Neural progenitor cell (in vitro differentiated cells): ENCODE measurements around the gene MOV10L1.

Experiments
- CTCF ChIP-seq: fragments of 200-600 bp; sonication (generic); IDR thresholded peaks from 2 replicates; pipeline ENCODE4 v1.5.1; 2017; ENCODE audit warnings: antibody characterized with exemption, mild to moderate bottlenecking
- EZH2phosphoT487 ChIP-seq: fragments of 200-600 bp; sonication (generic); IDR thresholded peaks from 2 replicates; pipeline ENCODE4 v1.6.1; 2017; ENCODE audit warnings: antibody characterized with exemption

DNA sequence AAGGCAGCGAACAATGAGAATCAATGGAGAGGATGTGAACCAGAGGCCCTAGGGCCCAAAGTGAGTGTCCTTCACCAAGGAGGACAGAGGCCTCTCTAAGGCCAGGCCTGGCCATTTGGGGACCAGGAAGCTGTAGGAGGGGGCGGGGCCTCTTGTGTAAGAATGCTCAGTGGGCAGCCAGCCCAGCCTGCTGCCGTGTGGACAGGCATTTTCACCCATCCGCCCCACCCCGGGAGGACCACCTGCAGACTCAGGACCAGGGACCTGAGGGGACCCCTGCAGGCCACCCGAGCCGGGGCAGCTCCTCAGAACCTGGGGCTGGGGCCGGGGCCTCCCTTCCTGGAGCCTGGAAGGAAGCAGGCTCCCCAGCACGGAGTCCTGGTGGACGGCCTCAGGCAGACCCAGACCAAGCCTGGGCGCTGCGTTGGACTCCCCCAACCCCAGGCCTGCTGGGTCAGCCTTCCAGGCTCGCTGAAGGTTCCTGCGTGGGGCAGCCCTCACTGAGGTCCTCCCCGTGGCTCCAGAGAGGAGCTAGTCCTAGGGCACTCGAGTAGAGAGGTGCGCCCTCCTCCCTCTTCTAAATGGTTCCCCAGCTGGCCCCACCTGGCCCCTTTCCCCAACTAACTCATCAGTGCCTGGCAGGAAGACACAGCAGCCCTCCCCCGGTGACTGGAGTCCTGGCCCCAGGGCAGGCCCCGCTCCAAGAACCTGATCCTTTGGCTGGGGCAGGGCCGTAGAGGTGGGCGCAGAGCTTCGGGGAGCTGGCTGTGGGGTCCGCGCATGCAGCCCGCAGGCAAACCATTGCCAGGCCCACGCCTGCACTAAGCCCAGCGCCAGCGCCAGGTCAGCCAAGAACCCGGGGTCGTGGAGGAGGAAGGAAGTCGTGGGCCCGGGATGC is 94.4 kb downstream of the MOV10L1 start:
- TF ChIP-seq CTCF (no peak), EZH2phosphoT487 (no peak)
